ENCODE measurements around the gene DISC1. TPM values are rescaled to one million over a fixed set of nuclear protein-coding genes. Genes with fewer than 3 reads are reported as not detected.

Gene DISC1
- polyA plus RNA-seq, 1 donor from 2014 or later, result 0.84 TPM

GRCh38 chr1:231953660-231954059 lies 327.1 kb downstream of the DISC1 start:
- Histone ChIP-seq H3K9me3 (ENCODE audit: low read length) (no peaks in the 10 kb centered on the region), H3K9me2 (ENCODE audit: insufficient read depth, low read length) (no peaks in the 10 kb centered on the region), H3K27me3 (ENCODE audit: insufficient read depth, low read depth, low read length) (no peaks in the 10 kb centered on the region), H2AFZ (ENCODE audit: low read depth, low read length) (no peak overlapping the region), H3K9ac (ENCODE audit: low read length) (no peak overlapping the region), H3K27ac (ENCODE audit: low read length) (no peak overlapping the region), H3K79me2 (replicated peaks; ENCODE audit: insufficient read depth, low read length) (no peaks in the 10 kb centered on the region), H3K36me3 (ENCODE audit: insufficient read depth, low read length) (no peaks in the 10 kb centered on the region), H3K4me2 (ENCODE audit: low read length) (no peak overlapping the region), H4K20me1 (ENCODE audit: insufficient read depth) (no peaks in the 10 kb centered on the region), H3K4me3 (ENCODE audit: low read length) (no peak overlapping the region), H3F3A (ENCODE audit: insufficient read depth, low read length, poor library complexity, severe bottlenecking) (no peaks in the 10 kb centered on the region)
- TF ChIP-seq RAD21 (conservative IDR thresholded peaks at IDR 0.05), result no peak
- TF ChIP-seq TAF1 (IDR thresholded peaks at IDR 0.05; ENCODE audit: low read depth), result no peak
- no peak for TF ChIP-seq POLR2AphosphoS5 (IDR thresholded peaks at IDR 0.05)
- TF ChIP-seq MXI1 (conservative IDR thresholded peaks at IDR 0.05; ENCODE audit: poor library complexity, severe bottlenecking), result no peak
- no peak for TF ChIP-seq SMC3 (conservative IDR thresholded peaks at IDR 0.05; ENCODE audit: poor library complexity)
- TF ChIP-seq REST (IDR thresholded peaks at IDR 0.05; ENCODE audit: borderline replicate concordance), result no peak
- no peak for TF ChIP-seq EP300 (conservative IDR thresholded peaks at IDR 0.05; ENCODE audit: poor library complexity, severe bottlenecking)
- TF ChIP-seq EZH2 (IDR thresholded peaks at IDR 0.05; ENCODE audit: borderline replicate concordance, insufficient read depth, low read length, poor library complexity, severe bottlenecking), result no peak
- no peak for TF ChIP-seq CTCF (IDR thresholded peaks at IDR 0.05; ENCODE audit: poor library complexity, severe bottlenecking)

- no peaks in the 10 kb centered on the region for H4K20me1 ChIP-seq (ENCODE audit: insufficient read depth)
- H3K36me3 ChIP-seq (ENCODE audit: insufficient read depth, low read length), result no peaks in the 10 kb centered on the region
- H2AFZ ChIP-seq (ENCODE audit: low read depth, low read length), result no peak overlapping the region
- no peak overlapping the region for H3K27ac ChIP-seq (ENCODE audit: low read length)
- H3K9ac ChIP-seq (ENCODE audit: low read length), result no peak overlapping the region
- H3K4me3 ChIP-seq (ENCODE audit: low read length), result no peak overlapping the region
- TF ChIP-seq EP300 (conservative IDR thresholded peaks at IDR 0.05; ENCODE audit: poor library complexity, severe bottlenecking) (no peak), REST (IDR thresholded peaks at IDR 0.05; ENCODE audit: borderline replicate concordance) (no peak), SMC3 (conservative IDR thresholded peaks at IDR 0.05; ENCODE audit: poor library complexity) (no peak), EZH2 (IDR thresholded peaks at IDR 0.05; ENCODE audit: borderline replicate concordance, insufficient read depth, low read length, poor library complexity, severe bottlenecking) (no peak), MXI1 (conservative IDR thresholded peaks at IDR 0.05; ENCODE audit: poor library complexity, severe bottlenecking) (no peak)
- no peaks in the 10 kb centered on the region for H3F3A ChIP-seq (ENCODE audit: insufficient read depth, low read length, poor library complexity, severe bottlenecking)
- H3K79me2 ChIP-seq (replicated peaks; ENCODE audit: insufficient read depth, low read length), result no peaks in the 10 kb centered on the region
- H3K27me3 ChIP-seq (ENCODE audit: insufficient read depth, low read depth, low read length), result no peaks in the 10 kb centered on the region
- no peaks in the 10 kb centered on the region for H3K9me2 ChIP-seq (ENCODE audit: insufficient read depth, low read length)
- H3K4me2 ChIP-seq (ENCODE audit: low read length), result no peak overlapping the region
- no peaks in the 10 kb centered on the region for H3K9me3 ChIP-seq (ENCODE audit: low read length)
These were observed 328.2 kb downstream of the DISC1 start for GRCh38 chr1:231954751-231955150.

Measured in neural cell (in vitro differentiated cells).